Measurements from ENCODE around the gene SIX3.
A peak's percentile ranks its signal among the peaks of the same experiment; 100 is the strongest.

SIX3 gene

DNA sequence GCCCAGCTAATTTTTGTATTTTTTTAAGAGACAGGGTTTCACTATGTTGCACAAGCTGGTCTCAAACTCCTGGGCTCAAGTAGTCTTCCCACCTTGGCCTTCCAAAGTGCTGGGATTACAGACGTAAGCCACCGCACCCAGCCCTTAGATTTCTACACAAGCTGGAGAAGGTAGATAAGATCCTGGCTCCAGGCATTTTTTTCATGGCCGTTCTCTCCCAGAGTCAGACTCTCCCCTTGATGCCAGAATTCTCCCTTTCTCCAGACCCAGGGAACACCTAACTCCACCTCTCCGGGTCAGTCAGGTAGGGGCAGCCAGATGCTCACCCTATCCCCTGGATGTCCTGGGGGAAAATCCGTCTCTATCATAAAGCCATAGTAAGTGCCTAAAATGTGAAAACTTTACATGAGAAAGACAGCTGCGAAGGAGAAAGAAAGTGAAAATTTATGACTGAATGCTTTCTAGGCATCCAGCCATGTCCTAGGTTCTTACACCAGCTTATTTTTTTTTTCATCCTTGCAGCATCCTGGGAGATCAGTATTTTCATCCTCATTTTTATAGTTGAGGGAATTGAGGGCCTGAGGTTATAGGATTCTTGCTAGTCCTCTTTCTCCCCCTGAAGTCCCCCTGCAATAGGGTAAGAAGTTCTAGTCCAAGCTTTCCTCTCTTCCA is 16.3 kb downstream of the SIX3 start:
- DNase-seq (ENCODE audit: low spot score): no peak

DNA sequence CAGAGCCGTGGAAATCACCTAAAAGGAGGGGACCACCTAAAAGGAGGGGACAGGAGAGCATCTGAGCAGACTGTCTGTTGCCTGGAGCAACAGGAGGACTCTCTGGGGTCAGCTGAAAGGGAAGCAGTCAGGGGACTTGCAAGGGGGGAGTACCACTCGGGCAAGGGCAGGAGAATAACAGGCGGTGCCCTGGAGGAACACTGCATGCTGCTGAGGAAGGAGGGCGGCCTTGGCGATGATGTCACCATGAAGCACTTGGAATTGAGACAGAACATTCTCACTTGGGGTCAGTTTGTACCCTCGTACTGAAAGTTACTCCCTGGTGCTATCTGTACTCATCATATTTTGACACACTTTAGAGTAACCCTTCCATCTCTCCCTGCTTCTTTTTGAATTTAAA is 18.4 kb downstream of the SIX3 start:
- no peak for DNase-seq (ENCODE audit: low spot score)

GRCh38 chr2:44960871-44961270 is 19.4 kb downstream of the SIX3 start:
- no peak for DNase-seq (ENCODE audit: low spot score)

DNA sequence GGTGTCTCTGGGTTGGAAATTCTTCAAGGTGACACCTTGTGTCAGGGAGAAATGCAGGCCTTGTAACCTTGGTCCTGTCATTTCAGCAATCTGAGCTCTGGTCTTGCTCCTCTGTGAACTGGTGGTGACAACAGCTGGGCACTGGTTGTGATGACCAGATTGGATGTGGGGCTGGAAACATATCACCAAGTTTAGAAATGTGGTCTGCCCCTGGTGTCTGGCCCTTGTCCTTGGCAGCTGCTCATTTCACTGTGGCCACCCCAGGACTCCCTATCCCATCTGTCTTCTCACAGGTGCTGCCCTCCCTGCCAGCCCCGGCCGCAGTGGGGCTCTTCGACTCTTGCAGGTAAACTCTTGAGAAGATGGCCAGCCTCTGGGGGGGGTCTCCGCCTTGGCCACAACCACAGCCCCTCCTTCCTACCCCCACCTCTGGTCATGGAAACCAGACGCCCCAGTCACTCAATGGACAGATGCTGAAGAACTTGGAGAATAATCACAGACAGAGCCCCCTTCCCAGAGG is 20.7 kb downstream of the SIX3 start:
- no peak for DNase-seq (ENCODE audit: low spot score)

DNA sequence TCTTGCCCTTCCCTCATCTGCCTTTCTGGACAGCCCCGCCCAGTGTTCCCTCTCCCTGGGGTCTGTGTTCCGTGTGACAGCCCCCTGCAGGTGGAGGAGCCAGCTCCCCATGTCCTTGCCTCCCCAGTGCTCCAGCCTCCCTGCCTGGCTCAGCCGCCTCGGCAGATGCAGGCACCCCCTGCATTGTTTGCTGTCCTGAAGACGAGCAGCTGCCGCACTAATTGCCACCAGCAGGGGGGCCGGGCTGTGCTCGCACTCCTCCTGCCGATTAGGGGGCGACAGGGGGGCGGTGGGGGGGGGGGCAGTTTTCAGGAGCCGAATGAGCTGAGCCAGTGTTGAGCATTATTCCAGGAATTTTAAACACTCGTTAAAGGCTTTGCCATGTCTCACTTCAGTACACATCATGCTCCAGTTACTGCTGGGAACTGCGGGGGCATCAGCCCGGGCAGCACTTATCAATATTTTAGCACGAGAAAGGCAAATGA is 23.3 kb downstream of the SIX3 start:
- no peak for DNase-seq (ENCODE audit: low spot score)

- DNase-seq (ENCODE audit: low spot score): no peak
Measured at GRCh38 chr2:44965684-44966083, 24.2 kb downstream of the SIX3 start.

DNA sequence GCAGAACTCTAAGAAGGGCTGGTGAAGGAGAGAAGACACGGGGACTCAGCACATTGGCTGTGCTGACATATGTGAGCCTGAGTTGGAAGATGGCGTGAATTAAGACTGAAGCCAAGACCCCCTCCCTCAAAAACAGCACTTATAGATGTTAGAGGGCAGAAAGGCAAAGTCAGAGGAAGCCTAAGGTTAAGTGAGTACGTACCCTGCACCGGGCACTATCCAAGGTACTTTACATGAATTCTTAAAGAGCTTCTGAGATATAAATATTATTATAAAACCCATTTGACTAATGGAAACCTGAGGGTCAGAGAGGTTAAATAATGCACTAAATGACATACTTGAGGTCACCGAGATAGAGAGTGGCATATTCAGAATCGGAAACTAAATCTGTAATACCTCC is 25.6 kb downstream of the SIX3 start:
- DNase-seq (ENCODE audit: low spot score): no peak

DNA sequence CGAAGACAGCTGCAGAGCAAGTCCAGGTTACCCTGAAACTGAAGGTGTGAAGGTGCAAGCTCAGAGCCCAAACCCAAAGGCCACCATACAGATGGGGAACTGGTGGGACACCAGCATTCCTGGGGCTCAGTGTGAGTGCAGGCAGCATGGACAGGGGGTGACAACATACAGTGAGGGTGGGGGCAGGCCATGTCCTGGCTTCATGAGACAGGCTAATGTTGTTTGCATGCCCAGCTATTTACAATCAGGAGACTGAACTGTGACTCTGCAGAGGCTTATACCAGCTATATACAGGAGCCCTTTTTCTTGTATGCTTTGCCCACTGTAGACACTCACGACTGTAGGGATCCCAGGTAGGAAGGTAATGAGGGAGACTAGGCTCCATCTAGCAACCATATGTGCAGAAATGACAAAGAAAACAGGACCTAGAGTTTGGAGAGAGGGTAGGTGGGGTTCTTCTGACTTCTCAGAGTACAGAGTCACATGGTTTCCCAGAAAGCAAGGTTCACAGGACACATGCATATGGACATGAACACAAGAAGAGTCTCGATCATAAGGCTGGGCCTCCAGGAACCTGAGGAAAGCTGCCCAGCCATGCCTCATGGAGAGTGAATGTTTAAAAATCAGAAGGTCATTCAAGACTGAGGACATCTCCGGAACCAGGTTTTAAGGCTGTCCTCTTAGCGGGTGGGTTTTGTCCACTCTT is 26.4 kb downstream of the SIX3 start:
- DNase-seq (ENCODE audit: low spot score): no peak

DNA sequence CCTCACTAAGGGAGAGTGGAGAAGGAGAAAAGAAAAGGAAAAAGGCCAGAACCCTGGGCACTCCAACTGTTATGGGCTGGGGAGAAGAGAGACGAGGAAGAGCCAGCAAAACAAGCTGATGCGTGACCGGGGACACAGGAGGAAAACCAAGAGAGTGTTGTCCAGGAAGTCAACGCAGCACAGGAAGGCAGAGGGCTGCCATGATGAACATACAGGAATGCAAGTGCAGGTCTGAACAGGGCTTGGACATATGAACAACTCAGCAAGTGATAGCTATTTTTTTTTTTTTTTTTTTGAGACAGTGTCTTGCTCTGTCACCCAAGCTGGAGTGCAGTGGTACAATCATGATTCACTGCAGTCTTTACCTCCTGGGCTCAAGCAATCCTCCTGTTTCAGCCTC is 28.4 kb downstream of the SIX3 start:
- DNase-seq (ENCODE audit: low spot score): no peak

- no peak for DNase-seq (ENCODE audit: low spot score)
Measured at GRCh38 chr2:44970846-44971450, 29.4 kb downstream of the SIX3 start.

DNA sequence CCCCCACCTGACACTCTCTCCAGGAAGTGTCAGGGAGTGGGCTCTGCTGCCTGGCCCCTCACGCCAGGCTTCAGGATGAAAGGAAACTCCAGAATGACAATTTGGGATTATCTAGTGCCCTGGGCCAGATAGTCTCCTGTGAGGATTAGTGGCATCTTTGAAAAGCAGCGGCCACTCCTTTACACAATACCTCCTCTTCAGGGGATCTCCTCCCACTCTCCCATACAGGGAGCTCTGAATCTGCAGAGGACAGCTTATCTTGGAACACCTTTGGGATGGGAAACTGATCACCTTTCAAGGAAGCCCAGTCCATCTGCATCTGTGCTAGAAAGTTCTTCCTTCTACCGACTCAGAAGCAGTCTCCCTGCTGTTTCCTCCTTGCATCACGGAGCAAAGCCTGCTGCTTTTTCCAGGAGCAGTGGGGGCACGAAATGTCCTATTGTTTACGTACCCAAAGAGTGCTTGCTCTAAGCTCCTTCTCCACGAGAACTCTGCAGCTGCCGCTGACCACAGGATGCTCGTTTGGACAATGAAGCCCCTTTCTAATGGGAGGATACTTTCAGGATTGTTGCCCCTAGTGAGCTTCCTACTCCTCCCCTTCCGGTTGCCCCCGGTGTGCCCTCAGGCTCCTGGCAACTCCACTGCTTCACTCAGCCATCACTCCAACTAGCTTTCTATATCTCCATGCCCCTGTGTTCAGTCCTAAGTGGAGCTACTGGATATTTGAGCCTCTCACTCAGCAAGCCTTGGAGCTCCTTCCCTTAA is 31.5 kb downstream of the SIX3 start:
- DNase-seq (ENCODE audit: low spot score): no peak

- no peak for DNase-seq (ENCODE audit: low spot score)
Measured at GRCh38 chr2:44974064-44974715, 32.7 kb downstream of the SIX3 start.

GRCh38 chr2:44975571-44976450 is 34.3 kb downstream of the SIX3 start:
- DNase-seq (ENCODE audit: low spot score): no peak

- no peak for DNase-seq (ENCODE audit: low spot score)
Measured at GRCh38 chr2:44979581-44979980, 38.1 kb downstream of the SIX3 start.

GRCh38 chr2:44980751-44981713 is 39.5 kb downstream of the SIX3 start:
- DNase-seq (ENCODE audit: low spot score): peak; percentile 7

DNA sequence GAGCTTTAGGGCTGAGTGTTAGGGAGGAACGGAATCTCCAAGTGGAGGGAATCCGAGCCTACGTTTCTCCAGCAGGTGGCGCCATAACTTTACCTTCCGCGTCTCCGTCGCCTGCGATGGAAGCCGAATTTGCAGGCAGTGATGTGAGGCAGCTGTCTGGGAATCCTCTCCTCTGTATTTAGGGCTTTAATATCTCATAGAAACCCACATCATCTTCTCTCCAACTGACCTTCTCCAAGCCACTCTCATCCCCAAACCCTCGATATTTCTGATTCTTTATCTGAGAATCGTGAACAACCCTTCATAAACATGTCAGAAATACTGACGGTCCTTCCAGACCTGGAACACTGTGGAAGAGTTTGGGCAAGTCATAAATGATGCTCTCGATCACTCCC is 40.2 kb downstream of the SIX3 start:
- peak; percentile 84 for DNase-seq (ENCODE audit: low spot score)

DNA sequence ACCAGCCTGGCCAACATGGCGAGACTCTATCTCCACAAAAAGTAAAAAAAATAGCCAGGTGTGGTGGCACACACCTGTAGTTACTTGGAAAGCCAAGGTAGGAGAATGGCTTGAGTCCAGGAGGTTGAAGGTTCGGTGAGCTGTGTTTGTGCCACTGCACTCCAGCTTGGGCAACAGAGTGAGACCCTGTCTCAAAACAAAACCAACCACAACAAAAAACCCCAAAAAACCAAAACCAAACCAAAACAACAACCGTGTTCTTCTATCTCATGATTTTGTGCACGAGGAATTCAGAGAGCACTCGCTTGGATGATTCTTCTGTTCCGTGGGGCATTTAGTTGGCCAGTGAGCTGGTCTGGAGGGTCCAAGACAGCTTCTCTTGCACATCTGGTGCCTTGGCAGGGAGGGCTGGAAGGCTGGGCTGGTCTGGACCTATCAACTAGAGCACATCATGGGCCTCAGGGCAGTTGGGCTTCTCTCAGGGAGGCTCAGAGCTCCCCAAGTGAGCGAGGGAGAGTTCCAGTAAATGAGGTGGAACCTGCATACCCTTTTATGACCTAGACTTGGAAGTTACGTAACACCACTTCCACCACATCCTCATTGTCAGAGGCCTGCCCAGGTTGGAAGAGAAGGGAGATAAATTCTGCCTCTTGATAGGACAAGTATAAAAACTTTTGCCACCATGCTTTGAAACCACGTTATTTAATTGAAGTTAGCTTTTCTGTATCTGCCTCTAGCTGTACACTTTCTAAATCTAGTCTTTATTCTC is 42.5 kb downstream of the SIX3 start:
- no peak for DNase-seq (ENCODE audit: low spot score)

- no peak for DNase-seq (ENCODE audit: low spot score)
Measured at GRCh38 chr2:44989176-44989575, 47.7 kb downstream of the SIX3 start.

DNA sequence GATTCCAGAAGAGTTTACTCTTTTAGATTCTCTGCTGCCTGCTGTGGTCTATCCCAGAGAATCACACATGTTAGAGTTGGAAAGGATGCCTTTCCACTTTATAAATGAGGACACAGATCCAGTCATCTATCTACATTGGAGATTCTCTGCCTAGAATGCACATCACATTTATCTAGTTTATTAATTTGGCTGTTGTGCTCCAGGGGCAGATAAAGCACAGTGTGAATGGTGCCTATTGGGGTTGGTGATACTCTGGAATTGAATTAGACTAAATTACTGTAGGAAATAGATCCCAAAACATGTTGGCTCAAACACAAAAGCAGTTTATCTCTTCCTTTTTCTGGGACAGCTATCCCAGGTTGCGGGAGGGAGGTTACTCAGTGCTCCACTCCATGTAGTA is 52.9 kb downstream of the SIX3 start:
- DNase-seq (ENCODE audit: low spot score): no peak
